ENCODE measurements around the gene ACBD6.

GRCh38 chr1:180510882-180511281 is 8.5 kb upstream of the ACBD6 start:
- no peak for TF ChIP-seq CTCF (IDR thresholded peaks at IDR 0.05)
- TF ChIP-seq POLR2AphosphoS5 (IDR thresholded peaks at IDR 0.05) = no peak
- TF ChIP-seq POLR2A (IDR thresholded peaks at IDR 0.05) = no peak
